ENCODE results near the gene HLA-DPB1.

HLA-DPB1 gene

GRCh38 chr6:33079580-33079979 is 3.8 kb downstream of the HLA-DPB1 start:
- H3K27ac ChIP-seq = no peak overlapping the region
- no peak for TF ChIP-seq CTCF (IDR thresholded peaks at IDR 0.05)
- no peak for TF ChIP-seq ZFX (IDR thresholded peaks at IDR 0.05; ENCODE audit: borderline replicate concordance)

GRCh38 chr6:33080127-33081089 is 4.6 kb downstream of the HLA-DPB1 start:
- no peak overlapping the region for H3K27ac ChIP-seq
- TF ChIP-seq ZFX (IDR thresholded peaks at IDR 0.05; ENCODE audit: borderline replicate concordance) (no peak), CTCF (IDR thresholded peaks at IDR 0.05) (no peak)

- H3K27ac ChIP-seq = no peak overlapping the region
- no peak for TF ChIP-seq ZFX (IDR thresholded peaks at IDR 0.05; ENCODE audit: borderline replicate concordance)
- TF ChIP-seq CTCF (IDR thresholded peaks at IDR 0.05) = no peak
These were observed 5.5 kb downstream of the HLA-DPB1 start for GRCh38 chr6:33081098-33081824.

- no peak for TF ChIP-seq ZFX (IDR thresholded peaks at IDR 0.05; ENCODE audit: borderline replicate concordance)
- peak; percentile 87 for TF ChIP-seq CTCF (IDR thresholded peaks at IDR 0.05)
- no peak overlapping the region for H3K27ac ChIP-seq
These were observed 6.9 kb downstream of the HLA-DPB1 start for GRCh38 chr6:33082702-33083101.

- no peak for TF ChIP-seq CTCF (IDR thresholded peaks at IDR 0.05)
- TF ChIP-seq ZFX (IDR thresholded peaks at IDR 0.05; ENCODE audit: borderline replicate concordance) = no peak
- no peak overlapping the region for H3K27ac ChIP-seq
These were observed 9.8 kb downstream of the HLA-DPB1 start for GRCh38 chr6:33085627-33086026.

- TF ChIP-seq ZFX (IDR thresholded peaks at IDR 0.05; ENCODE audit: borderline replicate concordance) (no peak), CTCF (IDR thresholded peaks at IDR 0.05) (no peak)
- H3K27ac ChIP-seq = no peak overlapping the region
These were observed 12.6 kb downstream of the HLA-DPB1 start for GRCh38 chr6:33088258-33088930.
